B cell (primary cell): ENCODE results near the gene SESN3. TPM values are rescaled to one million over a fixed set of nuclear protein-coding genes. Genes with fewer than 3 reads are reported as not detected.

Experiments used
- ATAC-seq: fragments of 200-7000 bp; cut with Tn5 transposase; one replicate; pipeline ENCODE4 v1.10.0; 2021; ENCODE audit warnings: low read depth, mild to moderate bottlenecking, moderate number of reproducible peaks, moderate library complexity
- CTCF ChIA-PET: fragments of 350-600 bp; sonication (Branson Sonifier 250); formaldehyde crosslinking; loops from one replicate; lab custom pipeline; 2021; ENCODE audit warnings: antibody characterized with exemption, inconsistent platforms; lab: Charles Lee
- POLR2A ChIA-PET: fragments of 350-600 bp; sonication (Branson Sonifier 250); formaldehyde crosslinking; loops from one replicate; lab custom pipeline; 2021; ENCODE audit warnings: antibody characterized with exemption; lab: Charles Lee
- DNase-seq: peaks from one replicate; pipeline ENCODE4 v3.0.0; 2013
- H2AFZ ChIP-seq: 2 replicates; pipeline ENCODE4 v1.6.1; 2012; ENCODE audit warnings: mild to moderate bottlenecking, low read depth, low read length; ENCODE audit not compliant: insufficient read depth, poor library complexity, severe bottlenecking
- H3K27ac ChIP-seq, 2 donors: 1 replicate in 1 of 2; 2 replicates in 1 of 2; pipeline ENCODE4 v1.5.1; 2012 to 2013; ENCODE audit warnings: low read length in 2 of 2, mild to moderate bottlenecking in 2 of 2, moderate library complexity in 1 of 2
- H3K27me3 ChIP-seq, 4 experiments: fragments of 200-600 bp in 1 of 4; sonication (generic) in 1 of 4; replicated peaks in 1 of 4; 1 replicate in 2 of 4; 2 replicates in 2 of 4; pipeline versions ENCODE4 v1.6.1 to v1.7.0; 2013 to 2016; ENCODE audit warnings: low read length in 3 of 4, mild to moderate bottlenecking in 2 of 4, mixed read lengths in 1 of 4, moderate library complexity in 1 of 4; ENCODE audit not compliant: insufficient read depth in 4 of 4, control insufficient read depth in 3 of 4; ENCODE audit errors: control extremely low read depth in 1 of 4
- H3K36me3 ChIP-seq, 2 experiments: replicated peaks in 1 of 2; 1 replicate in 1 of 2; 2 replicates in 1 of 2; pipeline versions ENCODE4 v1.6.1 to v1.7.1; 2013; ENCODE audit warnings: low read length in 1 of 2; ENCODE audit not compliant: insufficient read depth in 2 of 2, control insufficient read depth in 1 of 2; ENCODE audit errors: control extremely low read depth in 1 of 2, extremely low read depth in 1 of 2
- H3K4me1 ChIP-seq, 2 donors: fragments of 200-600 bp in 1 of 2; sonication (generic) in 1 of 2; 1 replicate in 1 of 2; 2 replicates in 1 of 2; pipeline versions ENCODE4 v1.5.1 to v1.6.1; 2013 to 2017; ENCODE audit warnings: low read length in 2 of 2; ENCODE audit not compliant: control insufficient read depth in 2 of 2, insufficient read depth in 2 of 2
- H3K4me2 ChIP-seq: replicated peaks from 2 replicates; pipeline ENCODE3; 2012; ENCODE audit warnings: mild to moderate bottlenecking, low read depth, low read length; ENCODE audit not compliant: poor library complexity, severe bottlenecking
- H3K4me3 ChIP-seq, 5 experiments: fragments of 200-600 bp in 1 of 5; sonication (generic) in 1 of 5; 1 replicate in 3 of 5; 2 replicates in 2 of 5; pipeline versions ENCODE4 v1.5.1 to v1.7.0; 2011 to 2016; ENCODE audit warnings: low read length in 4 of 5, mild to moderate bottlenecking in 4 of 5, low read depth in 2 of 5, control low read depth in 1 of 5, moderate library complexity in 1 of 5; ENCODE audit not compliant: insufficient read depth in 1 of 5; ENCODE audit errors: control extremely low read depth in 1 of 5, extremely low read depth in 1 of 5
- H3K79me2 ChIP-seq: fragments of 200-600 bp; sonication (generic); one replicate; pipeline ENCODE4 v1.6.0; 2016; ENCODE audit warnings: low read length; ENCODE audit not compliant: control insufficient read depth, insufficient read depth
- H3K9ac ChIP-seq: fragments of 200-600 bp; sonication (generic); 2 replicates; pipeline ENCODE4 v1.6.1; 2017; ENCODE audit warnings: mild to moderate bottlenecking, low read length, moderate library complexity
- H3K9me3 ChIP-seq, 3 donors: one replicate each; pipeline versions ENCODE4 v1.6.1 to v1.7.1; 2013; ENCODE audit warnings: low read length in 2 of 3; ENCODE audit not compliant: control insufficient read depth in 2 of 3, insufficient read depth in 1 of 3; ENCODE audit errors: control extremely low read depth in 1 of 3
- H4K20me1 ChIP-seq: 2 replicates; pipeline ENCODE4 v1.6.0; 2012; ENCODE audit warnings: mild to moderate bottlenecking, low read length; ENCODE audit not compliant: insufficient read depth, control insufficient read depth, poor library complexity, severe bottlenecking
- H3K27ac Mint-ChIP-seq: one replicate; pipeline ENCODE4 v1.8.0; 2021; ENCODE audit warnings: mixed read lengths
- H3K27me3 Mint-ChIP-seq: one replicate; pipeline ENCODE4 v1.8.0; 2021; ENCODE audit warnings: mixed read lengths
- H3K4me1 Mint-ChIP-seq: one replicate; pipeline ENCODE4 v1.8.0; 2021; ENCODE audit warnings: mixed read lengths
- H3K4me3 Mint-ChIP-seq: one replicate; pipeline ENCODE4 v1.8.0; 2021; ENCODE audit warnings: mixed read lengths
- H3K9me3 Mint-ChIP-seq: one replicate; pipeline ENCODE4 v1.8.0; 2022; ENCODE audit warnings: mixed read lengths; ENCODE audit not compliant: insufficient read depth
- CTCF ChIP-seq: fragments of 200-600 bp; IDR thresholded peaks from one replicate; pipeline ENCODE4 v1.8.0; 2022; ENCODE audit warnings: antibody characterized with exemption, mild to moderate bottlenecking
- EZH2 ChIP-seq: IDR thresholded peaks from 2 replicates; pipeline ENCODE4 v1.6.1; 2012; ENCODE audit warnings: borderline replicate concordance, low read depth, mild to moderate bottlenecking, moderate library complexity, low read length; ENCODE audit not compliant: insufficient read depth, poor library complexity, severe bottlenecking
- WGBS: methylation state at CpG from one replicate; pipeline ENCODE4 v1.1.5; 2013; ENCODE audit warnings: missing lambda C conversion rate; ENCODE audit not compliant: insufficient coverage; 5-methylcytosine and 5-hydroxymethylcytosine counted together
- intact Hi-C: fragments of 100-400 bp; cut with micrococcal nuclease; formaldehyde crosslinking; loops from one replicate; pipeline ENCODE4 v1.10.0; 2022
- polyA plus RNA-seq: library from polyadenylated mRNA; depleted of rRNA; stranded (reverse); fragments of >200 nt; gene quantifications from 2 replicates; pipeline ENCODE4 v1.2.3, GENCODE V29; 2012
- total RNA-seq, 2 donors: library from RNA; stranded (reverse); fragments of 120-200 nt in 1 of 2; gene quantifications; 1 replicate in 1 of 2; 2 replicates in 1 of 2; pipeline versions ENCODE4 v1.2.3 to v1.2.4, GENCODE V29; 2013 to 2022

The SESN3 gene
- total and polyA plus RNA-seq, 2 donors (not counting 1 experiment from before 2014, with no cell fraction given) = 10.1 to 519 TPM

GRCh38 chr11:95279921-95280868 lies 49.2 kb upstream of the SESN3 start:
- H3K9me3 Mint-ChIP-seq = no peaks in the 10 kb centered on the region
- Histone ChIP-seq H3K4me3 (peak overlapping the region in 2 of 5 experiments; percentile 16 to 48), H3K9me3 (no peaks in the 10 kb centered on the region), H3K9ac (peak overlapping the region; percentile 28), H2AFZ (peak overlapping the region; percentile 40), H3K27ac (peak overlapping the region; percentile 77 to 84), H3K36me3 (no peaks in the 10 kb centered on the region), H4K20me1 (no peaks in the 10 kb centered on the region), H3K27me3 (no peaks in the 10 kb centered on the region), H3K4me2 (peak overlapping the region; percentile 65), H3K79me2 (no peaks in the 10 kb centered on the region), H3K4me1 (peaks cover 23 to 35% of the 10 kb centered on the region in 2 donors)
- peak overlapping the region; percentile 94 for H3K27ac Mint-ChIP-seq
- 15% methylated on average over 3 of the region's 6 CpGs for WGBS
- intact Hi-C loops = loop anchor here (1.0 to 5.0 kb wide), 2 partner anchors 16 to 33 kb away; no protein-coding TSS in a partner anchor
- ChIA-PET POLR2A (interaction anchor here (0.6 to 1.4 kb wide), 3 partner anchors 25 to 57 kb away, joined by 3 to 11 read pairs (median 3); no protein-coding TSS in a partner anchor), CTCF (interaction anchor here (2.2 kb wide), 1 partner anchor 11 kb away, joined by 6 read pairs; no protein-coding TSS in a partner anchor)
- ATAC-seq (peak; percentile 70), DNase-seq (peak; percentile 61)
- peaks cover 40% of the 10 kb centered on the region for H3K4me1 Mint-ChIP-seq
- peak overlapping the region; percentile 83 for H3K4me3 Mint-ChIP-seq
- no peak for TF ChIP-seq CTCF
- no peak for TF ChIP-seq EZH2
- no peaks in the 10 kb centered on the region for H3K27me3 Mint-ChIP-seq

- H4K20me1 ChIP-seq = no peaks in the 10 kb centered on the region
- no peak for TF ChIP-seq EZH2
- WGBS = no CpG with 5 or more reads among the region's 2 CpGs
- H3K4me3 ChIP-seq = no peak overlapping the region
- ATAC-seq (no peak), DNase-seq (no peak)
- H3K4me1 ChIP-seq = peaks cover 23 to 35% of the 10 kb centered on the region in 2 donors
- no peaks in the 10 kb centered on the region for H3K27me3 Mint-ChIP-seq
- H3K36me3 ChIP-seq = no peaks in the 10 kb centered on the region
- no peaks in the 10 kb centered on the region for H3K9me3 ChIP-seq
- H2AFZ ChIP-seq = no peak overlapping the region
- no peaks in the 10 kb centered on the region for H3K9me3 Mint-ChIP-seq
- CTCF ChIA-PET = no interaction called here
- POLR2A ChIA-PET = no interaction called here
- H3K27me3 ChIP-seq = no peaks in the 10 kb centered on the region
- H3K4me2 ChIP-seq = no peak overlapping the region
- H3K4me3 Mint-ChIP-seq = no peak overlapping the region
- no peaks in the 10 kb centered on the region for H3K79me2 ChIP-seq
- H3K9ac ChIP-seq = no peak overlapping the region
- peaks cover 33% of the 10 kb centered on the region for H3K4me1 Mint-ChIP-seq
- no peak overlapping the region for H3K27ac Mint-ChIP-seq
- intact Hi-C loops = no loop called here
- no peak overlapping the region for H3K27ac ChIP-seq
Measured at GRCh38 chr11:95277868-95278267, 46.9 kb upstream of the SESN3 start.
